Smooth muscle cell of the umbilical artery (primary cell): ENCODE results near the gene LAPTM5. TPM values are rescaled to one million over a fixed set of nuclear protein-coding genes. Genes with fewer than 3 reads are reported as not detected.

Experiments
- total RNA-seq: library from RNA; depleted of rRNA; stranded (reverse); fragments of >200 nt; gene quantifications from 2 replicates; pipeline ENCODE4 v1.2.3, GENCODE V29; 2014

The LAPTM5 gene, protein sequence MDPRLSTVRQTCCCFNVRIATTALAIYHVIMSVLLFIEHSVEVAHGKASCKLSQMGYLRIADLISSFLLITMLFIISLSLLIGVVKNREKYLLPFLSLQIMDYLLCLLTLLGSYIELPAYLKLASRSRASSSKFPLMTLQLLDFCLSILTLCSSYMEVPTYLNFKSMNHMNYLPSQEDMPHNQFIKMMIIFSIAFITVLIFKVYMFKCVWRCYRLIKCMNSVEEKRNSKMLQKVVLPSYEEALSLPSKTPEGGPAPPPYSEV
- total RNA-seq, result 0.14 TPM in 1 of 2 replicates, not detected in the other

DNA sequence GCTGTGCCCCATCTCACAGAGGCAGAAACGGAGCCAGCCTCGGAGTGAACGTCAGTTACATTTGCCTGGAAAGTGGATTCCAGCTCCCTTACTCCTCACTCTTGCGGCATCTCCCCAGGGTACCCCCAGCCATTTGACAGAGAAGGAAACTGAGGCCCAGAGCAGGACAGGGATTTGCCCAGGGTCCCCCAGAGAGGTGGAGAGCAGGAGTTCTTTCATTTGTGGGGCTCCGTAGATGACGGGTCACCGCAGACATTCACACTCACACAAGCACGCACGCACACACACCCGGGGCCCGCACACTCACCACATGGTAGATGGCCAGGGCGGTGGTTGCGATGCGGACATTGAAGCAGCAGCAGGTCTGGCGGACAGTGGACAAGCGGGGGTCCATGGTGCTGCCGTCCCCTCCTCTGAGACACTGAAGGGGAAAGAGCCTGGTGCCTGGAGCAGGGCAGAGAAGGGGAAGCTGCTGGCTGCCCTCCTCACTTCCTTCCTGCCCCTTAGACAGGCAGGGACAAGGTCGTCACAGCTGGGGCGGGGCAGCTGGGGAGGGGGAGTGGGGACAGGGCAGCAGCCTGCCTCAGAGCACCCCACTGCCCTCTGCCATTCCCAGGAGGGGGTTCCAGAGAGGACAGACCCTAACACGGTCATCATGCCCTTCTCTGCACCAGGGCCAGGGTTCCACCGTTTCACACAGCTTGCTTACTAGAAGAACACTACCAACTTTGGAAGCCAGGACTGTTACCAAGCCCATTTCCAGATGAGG, at the start of gene LAPTM5:
TSS of gene LAPTM5 (minus strand) at position 423 of the 769 bp plus-strand sequence. CDS start at position 394, 29 bp downstream.

GRCh38 chr1:30723331-30723755, 34.2 kb downstream of the LAPTM5 start, which contains the start of gene MATN1:
MATN1 (minus strand) TSS chr1:30723585; CDS start chr1:30723551, 34 bp downstream.

Other genes starting within 250 kb of the LAPTM5 start
- gene MATN1, start 34.2 kb downstream of the LAPTM5 start, total RNA-seq, result under 0.01 and 0.18 TPM in 2 replicates
- 29.7 and 55.7 TPM in 2 replicates for gene SDC3, start 151.0 kb upstream of the LAPTM5 start, total RNA-seq